Ishikawa (cell line): Measurements from ENCODE around the gene LIPG.

ENCODE experiments used
- CEBPB ChIP-seq: IDR thresholded peaks from 2 replicates; pipeline ENCODE4 v1.6.1; 2012
- CREB1 ChIP-seq: IDR thresholded peaks from 2 replicates; pipeline ENCODE4 v1.6.1; 2012; ENCODE audit warnings: low read depth
- EGR1 ChIP-seq: IDR thresholded peaks from 2 replicates; pipeline ENCODE4 v1.6.1; 2012
- EP300 ChIP-seq: IDR thresholded peaks from 2 replicates; pipeline ENCODE4 v1.6.1; 2012; ENCODE audit warnings: borderline replicate concordance
- NFIC ChIP-seq: IDR thresholded peaks from 2 replicates; pipeline ENCODE4 v1.6.1; 2012
- RAD21 ChIP-seq: IDR thresholded peaks from 2 replicates; pipeline ENCODE4 v1.6.1; 2012; ENCODE audit warnings: low read depth
- TAF1 ChIP-seq: IDR thresholded peaks from 2 replicates; pipeline ENCODE4 v1.6.1; 2012; ENCODE audit warnings: low read depth, mild to moderate bottlenecking
- TEAD4 ChIP-seq: IDR thresholded peaks from 2 replicates; pipeline ENCODE4 v1.6.1; 2012
- YY1 ChIP-seq: IDR thresholded peaks from 2 replicates; pipeline ENCODE4 v1.6.1; 2012; ENCODE audit warnings: low read depth
- TF ChIP-seq, protein P1 (sequence below): IDR thresholded peaks from 2 replicates; pipeline ENCODE4 v1.6.1; 2012

DNA sequence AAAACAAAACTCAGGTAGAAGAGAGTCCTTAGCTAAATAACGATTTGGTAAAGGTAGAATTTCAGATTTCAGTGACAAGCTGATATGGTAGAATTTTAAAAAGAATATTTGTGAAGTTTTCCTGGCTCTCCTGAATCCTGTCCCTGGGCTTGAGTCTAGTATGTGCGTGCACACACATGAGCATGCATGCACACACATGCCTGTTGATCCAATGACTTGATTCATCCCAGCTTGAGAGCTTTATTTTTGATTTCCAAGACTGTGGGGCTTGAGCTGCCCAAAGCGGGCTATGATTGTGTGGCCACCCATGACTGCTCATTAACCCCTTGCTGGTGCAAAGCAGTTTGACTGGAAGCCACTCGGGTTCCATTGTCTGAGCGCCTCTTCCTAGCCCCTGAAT lies 9.0 kb downstream of the LIPG start:
- TF ChIP-seq CEBPB (no peak), RAD21 (no peak), NFIC (no peak), CREB1 (no peak), YY1 (no peak), EGR1 (no peak), TEAD4 (no peak), EP300 (no peak), TAF1 (no peak)
- TF ChIP-seq, protein P1, sequence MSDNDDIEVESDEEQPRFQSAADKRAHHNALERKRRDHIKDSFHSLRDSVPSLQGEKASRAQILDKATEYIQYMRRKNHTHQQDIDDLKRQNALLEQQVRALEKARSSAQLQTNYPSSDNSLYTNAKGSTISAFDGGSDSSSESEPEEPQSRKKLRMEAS, result no peak
